NCI-H748 (cell line): Measurements from ENCODE around the gene CLDN18.

Experiments used
- DNase-seq: peaks from one replicate; lab custom pipeline; 2025; ENCODE audit not compliant: unreplicated experiment; lab: John Stamatoyannopoulos, UW

CLDN18 gene

DNA sequence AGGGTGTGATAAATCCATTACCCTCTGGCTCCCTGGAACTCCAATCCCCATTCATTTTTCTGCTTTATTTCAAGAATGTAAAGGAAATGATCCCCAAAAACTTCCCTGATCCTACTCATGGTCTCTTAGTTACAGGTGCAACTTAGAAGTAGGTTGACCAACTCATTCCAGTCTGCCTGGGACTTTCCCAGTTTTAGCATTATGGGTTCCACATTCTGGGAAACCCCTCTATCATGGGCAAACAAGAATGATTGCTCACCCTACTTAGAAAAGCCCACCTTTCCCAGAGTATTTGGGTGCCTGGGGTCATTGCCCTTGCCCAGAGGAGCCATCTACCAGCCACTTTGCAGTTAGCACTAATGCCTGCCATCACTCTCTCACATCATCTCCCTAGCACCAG is 15.6 kb downstream of the CLDN18 start:
- DNase-seq = no peak

DNA sequence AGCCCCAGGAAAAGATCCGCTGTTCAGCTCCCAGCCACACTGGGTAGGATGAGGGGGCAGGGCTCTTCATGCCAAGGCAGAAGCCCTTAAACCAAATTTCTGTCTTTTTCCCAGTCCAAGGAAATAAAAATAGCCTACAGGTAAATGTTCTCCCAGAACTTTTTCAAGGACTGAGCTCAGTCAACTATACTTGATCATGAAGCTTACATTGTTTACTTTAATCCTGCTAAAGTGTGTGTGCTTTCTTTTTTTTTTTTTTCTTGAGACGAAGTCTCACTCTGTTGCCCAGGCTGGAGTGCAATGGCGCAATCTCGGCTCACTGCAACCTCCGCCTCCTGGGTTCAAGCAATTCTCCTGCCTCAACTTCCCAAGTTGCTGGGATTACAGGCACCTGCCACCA is 17.9 kb downstream of the CLDN18 start:
- DNase-seq = no peak

DNA sequence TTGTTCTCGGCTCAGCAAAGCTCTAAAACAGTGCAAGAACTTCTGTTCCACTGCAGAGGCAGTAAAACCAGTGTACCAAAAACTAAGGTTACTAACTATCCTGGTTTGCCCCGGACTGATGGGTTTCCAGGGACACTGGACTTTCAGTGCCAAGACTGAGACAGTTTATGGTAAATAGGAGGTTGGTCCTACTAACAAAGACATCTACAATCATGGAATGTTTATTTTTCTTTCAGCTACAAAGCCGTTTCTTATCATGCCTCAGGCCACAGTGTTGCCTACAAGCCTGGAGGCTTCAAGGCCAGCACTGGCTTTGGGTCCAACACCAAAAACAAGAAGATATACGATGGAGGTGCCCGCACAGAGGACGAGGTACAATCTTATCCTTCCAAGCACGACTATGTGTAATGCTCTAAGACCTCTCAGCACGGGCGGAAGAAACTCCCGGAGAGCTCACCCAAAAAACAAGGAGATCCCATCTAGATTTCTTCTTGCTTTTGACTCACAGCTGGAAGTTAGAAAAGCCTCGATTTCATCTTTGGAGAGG is 20.8 kb downstream of the CLDN18 start:
- DNase-seq = no peak

DNA sequence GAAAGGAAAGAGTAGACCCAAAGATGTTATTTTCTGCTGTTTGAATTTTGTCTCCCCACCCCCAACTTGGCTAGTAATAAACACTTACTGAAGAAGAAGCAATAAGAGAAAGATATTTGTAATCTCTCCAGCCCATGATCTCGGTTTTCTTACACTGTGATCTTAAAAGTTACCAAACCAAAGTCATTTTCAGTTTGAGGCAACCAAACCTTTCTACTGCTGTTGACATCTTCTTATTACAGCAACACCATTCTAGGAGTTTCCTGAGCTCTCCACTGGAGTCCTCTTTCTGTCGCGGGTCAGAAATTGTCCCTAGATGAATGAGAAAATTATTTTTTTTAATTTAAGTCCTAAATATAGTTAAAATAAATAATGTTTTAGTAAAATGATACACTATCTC is 21.6 kb downstream of the CLDN18 start:
- no peak for DNase-seq

DNA sequence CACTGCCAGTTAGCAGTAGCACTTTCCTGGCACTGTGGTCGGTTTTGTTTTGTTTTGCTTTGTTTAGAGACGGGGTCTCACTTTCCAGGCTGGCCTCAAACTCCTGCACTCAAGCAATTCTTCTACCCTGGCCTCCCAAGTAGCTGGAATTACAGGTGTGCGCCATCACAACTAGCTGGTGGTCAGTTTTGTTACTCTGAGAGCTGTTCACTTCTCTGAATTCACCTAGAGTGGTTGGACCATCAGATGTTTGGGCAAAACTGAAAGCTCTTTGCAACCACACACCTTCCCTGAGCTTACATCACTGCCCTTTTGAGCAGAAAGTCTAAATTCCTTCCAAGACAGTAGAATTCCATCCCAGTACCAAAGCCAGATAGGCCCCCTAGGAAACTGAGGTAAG is 22.6 kb downstream of the CLDN18 start:
- DNase-seq = no peak

DNA sequence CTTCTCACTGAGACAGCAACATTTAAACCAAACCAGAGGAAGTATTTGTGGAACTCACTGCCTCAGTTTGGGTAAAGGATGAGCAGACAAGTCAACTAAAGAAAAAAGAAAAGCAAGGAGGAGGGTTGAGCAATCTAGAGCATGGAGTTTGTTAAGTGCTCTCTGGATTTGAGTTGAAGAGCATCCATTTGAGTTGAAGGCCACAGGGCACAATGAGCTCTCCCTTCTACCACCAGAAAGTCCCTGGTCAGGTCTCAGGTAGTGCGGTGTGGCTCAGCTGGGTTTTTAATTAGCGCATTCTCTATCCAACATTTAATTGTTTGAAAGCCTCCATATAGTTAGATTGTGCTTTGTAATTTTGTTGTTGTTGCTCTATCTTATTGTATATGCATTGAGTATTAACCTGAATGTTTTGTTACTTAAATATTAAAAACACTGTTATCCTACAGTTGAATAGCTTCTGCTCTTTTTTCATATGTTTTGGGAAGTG is 23.3 kb downstream of the CLDN18 start:
- DNase-seq = no peak

DNA sequence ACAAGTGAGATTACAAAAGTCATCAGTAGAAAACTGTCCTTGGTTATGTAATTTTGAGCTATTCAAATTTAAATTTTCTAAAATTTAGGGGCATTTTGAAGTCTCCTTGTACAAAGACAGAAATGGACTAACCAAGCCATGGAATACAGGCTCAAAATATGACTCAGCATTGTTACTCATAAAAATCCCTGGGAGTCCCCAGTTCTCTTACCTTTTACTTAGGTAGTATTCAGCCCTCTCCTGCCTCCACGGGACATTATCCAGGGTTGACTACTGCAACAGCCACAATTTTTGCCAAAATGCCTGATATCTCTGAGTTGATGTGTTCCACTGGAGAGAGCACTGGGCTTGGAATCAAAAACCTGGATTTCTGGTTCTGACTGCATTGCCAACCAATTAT is 25.0 kb downstream of the CLDN18 start:
- DNase-seq = no peak

DNA sequence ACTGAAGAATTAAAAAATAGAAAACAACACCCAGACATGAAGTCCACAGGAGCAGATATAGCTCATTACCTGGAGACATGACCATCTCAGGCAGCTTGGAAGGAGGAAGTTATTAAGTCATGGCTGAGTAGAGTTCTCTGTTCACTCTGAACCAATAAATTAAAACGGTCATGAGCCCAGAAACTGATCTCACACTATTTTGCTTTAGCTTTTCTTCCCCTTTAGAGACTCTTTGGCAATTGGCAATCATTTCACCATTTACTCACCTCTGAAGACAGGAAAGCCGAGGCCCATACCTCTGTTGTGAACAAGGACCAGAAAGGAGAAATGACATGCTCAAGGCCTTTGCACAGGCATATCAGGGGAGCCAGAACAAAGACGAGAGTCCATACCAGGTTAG is 26.6 kb downstream of the CLDN18 start:
- DNase-seq = no peak

DNA sequence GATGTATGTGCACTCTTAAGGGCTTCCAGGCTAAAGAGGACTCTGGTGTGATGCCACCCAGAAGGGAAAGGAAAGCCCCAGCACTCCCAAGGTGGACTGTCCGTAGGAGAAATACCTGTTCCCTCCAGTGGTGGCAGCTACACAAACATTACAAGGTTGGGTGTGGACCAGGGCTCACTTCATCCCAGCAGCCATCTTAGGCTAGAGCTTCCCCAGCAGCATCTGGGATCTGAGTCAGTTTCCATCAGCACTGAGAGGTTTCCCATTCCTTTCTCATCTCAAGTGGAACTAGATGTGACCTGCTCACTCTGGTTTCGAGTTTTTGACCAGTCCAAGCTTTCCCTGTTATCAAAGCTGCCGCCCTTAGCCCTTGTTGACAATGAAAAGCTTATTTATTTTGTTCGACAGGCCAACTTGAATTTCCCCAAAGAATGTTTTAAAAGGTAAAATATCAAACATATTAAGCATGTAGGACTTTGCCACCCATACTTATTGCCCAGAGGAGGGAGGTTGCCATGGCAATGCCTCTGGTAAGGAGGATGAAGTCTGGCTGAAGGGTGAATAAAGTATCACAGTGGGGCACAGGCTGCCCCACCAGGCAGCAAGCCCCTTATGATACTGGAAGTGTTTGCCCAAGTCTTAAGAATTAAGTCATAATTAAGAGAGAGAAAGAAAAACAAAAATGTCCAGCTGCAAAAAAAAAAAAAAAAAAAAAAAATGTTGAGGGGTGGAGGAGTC is 28.9 kb downstream of the CLDN18 start:
- DNase-seq = no peak

DNA sequence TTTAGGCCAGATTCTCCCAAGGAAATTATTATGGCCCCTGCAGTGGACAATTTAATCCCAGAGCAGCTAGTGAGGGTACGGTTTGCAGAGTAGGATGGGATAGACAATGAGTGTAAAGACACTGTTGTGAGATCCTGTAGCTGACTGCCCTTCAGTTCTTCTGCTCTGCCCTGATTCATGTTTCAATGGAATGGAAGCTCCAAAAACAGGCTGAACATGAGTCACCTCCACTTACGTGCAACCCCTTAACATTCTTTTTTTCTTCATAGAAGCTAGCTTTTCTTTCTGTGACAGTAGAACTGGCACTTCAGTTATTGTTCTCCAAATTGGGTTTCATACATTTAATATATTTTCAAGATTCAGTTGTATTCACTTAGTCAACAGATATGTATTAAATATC is 32.1 kb downstream of the CLDN18 start:
- DNase-seq = no peak

DNA sequence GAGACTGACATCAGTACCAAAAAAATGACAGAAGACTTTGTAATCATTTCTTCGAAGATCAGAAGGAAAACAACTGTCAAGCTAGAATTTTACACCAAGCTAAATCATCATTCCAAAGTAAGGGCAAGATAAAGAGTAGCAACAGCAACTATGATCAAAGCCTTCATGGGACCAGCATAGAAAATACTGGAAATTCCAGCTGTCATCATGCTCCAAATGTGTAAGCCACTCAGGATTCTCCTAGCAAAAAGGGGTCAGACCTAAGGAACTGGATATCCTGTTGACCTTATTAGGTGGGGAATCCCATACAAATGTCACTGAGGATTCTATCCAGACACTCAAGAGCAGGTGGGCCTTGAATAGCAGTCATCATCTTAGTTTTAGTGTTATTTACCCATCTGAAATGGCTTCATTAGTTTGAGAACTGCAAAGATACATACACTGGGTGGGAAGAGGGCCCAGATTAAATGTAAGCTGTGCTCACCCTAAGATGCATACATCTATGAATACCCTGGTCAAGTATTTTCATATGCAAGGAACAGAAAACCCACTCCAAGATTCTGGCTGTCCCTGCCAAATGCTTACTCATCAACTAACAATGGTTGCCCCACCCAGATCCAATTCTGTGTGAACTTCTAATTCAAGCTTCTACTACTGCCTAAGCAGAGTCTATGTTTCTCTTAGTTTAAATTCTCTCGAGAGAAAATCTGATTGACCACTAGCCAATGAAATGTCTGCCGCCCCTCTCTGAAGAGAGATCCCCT is 33.5 kb downstream of the CLDN18 start:
- DNase-seq = no peak

DNA sequence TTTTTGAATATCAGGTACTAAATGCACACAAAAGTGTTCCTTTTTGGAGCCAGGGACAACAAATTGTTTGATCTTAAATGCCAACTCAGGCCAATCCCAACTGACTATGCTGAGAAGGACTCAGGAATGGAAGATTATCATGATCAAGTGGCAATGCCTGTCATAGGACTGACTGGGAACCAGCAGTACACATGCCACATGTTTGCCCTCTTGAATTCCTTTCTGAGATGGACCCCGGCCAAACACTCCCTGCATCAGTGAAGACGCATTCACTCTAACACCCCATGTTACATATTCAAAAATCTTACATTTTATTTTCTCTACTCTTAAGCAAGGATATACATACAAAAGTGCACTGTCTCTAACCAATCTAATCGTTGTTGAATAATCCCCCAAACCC is 36.1 kb downstream of the CLDN18 start:
- no peak for DNase-seq

DNA sequence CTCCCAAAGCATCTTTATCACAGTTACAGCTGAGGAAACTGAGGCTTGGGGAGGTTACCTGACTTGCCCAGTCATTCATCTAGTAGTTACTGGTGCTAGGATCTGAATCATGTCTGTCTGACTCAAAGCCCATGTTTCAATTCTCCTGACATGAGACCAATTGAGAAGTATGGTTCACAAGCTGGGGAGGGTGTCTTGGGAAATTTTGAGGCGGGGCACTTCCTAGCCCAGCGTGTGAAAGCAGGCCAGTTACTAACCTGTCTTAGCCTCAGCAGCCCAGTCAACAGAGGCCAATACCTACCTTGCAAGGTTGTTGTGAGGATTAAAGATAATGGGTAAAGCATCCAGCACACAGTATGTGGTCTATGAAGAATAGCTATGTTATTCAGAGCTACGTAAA is 37.0 kb downstream of the CLDN18 start:
- no peak for DNase-seq

DNA sequence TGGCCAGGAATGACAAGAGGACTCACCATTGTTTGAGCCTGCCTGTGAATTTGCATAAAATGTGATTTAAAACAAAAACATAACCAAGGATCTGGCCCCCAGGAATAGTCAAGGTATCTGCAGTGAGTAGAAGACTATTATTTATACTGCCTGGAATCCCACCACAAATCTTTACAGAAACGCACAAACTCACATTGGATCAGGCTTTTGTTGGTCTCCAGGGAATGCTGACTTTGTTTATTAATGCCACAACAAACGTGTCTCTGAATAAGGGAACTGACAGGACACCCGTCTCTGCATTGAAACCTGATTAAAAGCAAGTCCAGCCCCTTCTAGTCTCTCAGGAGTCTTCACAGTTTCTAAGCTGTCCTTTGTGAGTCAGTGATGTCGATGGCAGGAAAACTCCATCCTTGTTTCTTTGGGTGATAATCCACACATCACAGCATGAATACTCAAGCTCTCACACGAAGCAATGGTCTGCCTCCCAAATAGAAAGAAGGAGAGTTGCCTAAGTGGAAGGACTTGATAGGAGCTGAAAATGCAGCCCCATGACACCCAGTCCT is 37.7 kb downstream of the CLDN18 start:
- no peak for DNase-seq

DNA sequence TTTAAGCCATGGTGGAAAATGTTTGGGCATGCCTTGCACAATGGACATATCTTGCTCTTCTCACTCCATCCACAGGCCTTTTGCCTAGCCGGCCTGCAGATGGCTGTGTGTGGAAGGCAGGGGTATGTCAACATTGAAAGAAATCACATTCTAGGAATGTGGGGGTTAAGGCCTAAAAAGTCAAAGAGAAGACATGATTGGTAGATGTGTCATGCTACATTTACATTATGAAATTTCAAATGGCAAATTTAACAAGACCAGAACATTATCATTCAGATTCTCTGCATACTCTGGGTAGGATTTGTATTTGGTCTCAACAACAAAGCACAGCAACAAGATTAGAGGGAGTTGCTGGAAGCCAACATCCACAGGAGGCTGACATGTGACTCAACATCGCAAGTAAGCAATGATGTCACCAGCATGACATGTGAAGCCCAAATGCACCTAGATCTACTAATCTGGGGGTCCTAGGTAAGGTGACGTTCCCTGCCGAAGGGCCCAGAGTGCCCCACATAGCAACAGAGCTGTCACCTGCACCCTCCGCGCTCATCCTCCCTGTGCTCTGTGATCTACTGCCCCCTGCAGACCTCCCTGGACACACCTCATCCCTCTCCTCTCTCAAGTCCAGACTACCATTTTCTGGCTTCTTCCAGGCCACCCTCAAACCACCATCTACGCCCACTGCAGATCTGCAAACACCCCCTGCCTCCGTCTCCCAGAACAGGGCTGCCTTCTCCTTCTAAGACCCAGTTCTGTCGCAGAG is 39.4 kb downstream of the CLDN18 start:
- DNase-seq = no peak

DNA sequence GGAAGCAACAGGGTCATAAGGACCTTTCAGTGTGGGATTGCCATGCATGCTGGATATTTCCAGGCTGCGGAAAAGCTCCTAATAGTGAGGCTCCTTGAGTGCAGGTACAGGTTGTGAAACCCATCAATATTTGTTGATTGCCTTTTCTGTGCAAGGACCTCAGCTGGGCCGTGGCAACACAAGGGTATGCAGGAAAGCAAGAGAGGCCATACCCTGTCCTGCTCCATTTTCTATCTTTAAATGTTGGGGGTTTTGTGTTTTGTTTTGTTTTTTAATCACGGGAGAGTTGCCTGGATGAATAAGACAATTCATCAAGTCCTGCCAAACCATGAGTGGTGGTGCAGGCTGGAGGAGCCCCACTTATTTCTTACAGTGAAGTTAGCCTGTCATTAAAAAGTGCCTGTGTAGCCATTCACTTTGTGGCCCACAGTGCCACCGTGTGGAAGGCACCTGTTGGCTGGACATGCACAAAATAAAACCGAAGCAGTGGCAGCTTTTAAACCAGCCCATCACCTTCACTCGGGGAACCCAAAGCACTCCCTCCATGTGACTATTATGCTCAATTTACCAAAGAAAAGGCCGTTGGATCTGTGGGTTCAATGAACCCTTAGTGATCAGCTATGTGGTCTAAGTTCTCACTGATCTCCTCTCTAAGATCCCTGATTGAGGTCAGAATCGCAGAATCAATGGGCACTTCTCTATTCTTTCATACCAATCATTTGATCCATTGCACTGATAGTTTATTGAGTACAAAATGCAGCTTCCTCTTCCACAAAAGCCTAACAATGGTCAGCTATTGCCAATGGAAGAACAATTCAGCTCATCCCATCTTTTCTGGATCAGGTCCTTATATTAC is 42.2 kb downstream of the CLDN18 start:
- peak; percentile 45 for DNase-seq

DNA sequence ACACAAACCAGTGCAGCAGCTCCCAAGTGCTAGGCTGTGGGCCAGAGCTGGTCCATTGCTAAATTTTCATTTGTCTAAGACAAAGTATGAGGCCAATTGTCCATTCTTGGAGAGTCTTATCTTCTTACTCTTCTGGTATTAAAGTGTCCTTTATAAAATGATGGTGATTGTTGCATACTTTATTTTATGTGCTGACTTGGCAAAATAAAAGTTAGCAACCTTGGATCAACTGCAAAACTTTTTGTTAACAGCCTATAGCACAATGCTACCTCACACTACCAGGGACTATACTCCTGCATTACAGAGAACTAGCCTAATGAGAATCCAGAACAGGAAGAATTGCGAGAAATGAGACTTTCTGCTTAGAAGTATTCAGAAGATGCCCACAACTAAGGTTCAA is 44.1 kb downstream of the CLDN18 start:
- no peak for DNase-seq

DNA sequence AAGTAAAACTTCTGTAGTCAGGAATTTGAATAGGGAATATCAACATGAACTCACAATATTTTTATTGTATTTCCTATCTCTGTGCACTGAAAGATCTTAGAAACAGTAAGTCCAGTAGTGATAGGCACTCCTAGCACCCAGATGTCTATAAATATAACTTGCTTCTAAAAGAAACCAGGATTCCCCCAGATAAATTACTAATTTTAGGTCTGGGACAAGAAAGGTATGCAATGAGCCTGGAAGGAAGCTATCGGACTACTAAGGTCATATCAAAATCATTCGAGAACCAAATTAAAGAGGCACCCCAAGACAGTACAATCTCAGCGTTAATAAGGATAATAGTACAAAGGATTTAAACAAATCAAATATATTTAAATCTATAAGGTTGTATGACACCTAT is 47.4 kb downstream of the CLDN18 start:
- DNase-seq = no peak

DNA sequence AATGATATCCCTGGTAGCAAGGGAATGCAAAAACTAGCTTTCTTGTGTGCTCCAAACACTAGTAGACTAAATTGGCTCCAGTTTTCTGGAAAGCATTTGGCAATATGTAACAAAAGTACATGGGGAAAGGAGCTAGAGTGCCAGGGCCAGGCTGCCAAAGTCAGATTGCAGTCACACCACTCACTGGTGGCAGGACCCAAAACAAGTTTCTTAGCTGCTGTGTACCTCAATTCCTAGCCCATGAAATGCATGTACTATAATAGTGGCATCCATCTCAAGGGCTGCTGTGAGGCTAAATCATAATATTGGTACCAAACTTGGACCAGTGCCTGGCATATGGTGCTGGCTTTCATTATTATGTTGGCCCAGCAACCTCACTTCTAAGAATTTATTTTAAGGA is 49.3 kb downstream of the CLDN18 start:
- DNase-seq = no peak

DNA sequence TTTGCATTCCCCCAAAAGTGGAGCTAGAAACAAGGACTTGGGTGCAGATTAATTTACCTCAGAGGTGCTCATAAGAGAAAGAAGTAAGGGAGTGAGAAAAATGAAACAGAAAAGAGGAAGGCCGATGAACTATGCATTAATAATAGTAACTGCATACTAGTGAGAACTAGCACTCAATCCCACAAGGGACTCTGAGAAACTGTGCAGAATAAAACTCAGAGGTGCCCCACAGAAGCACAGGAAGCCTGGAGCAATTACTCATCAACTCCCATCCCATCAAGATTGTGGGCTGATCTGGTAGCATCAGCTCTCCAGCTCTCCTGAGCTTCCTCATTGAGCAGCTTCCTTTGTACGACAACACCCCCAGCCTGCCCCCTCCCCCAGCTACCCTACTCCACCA is 50.8 kb downstream of the CLDN18 start:
- DNase-seq = no peak
